Peyer's patch (tissue), 4 donors: ENCODE results near the gene BHLHE23.

Experiments
- CTCF ChIP-seq, 6 experiments: fragments of 450-650 bp in 4 of 6; fragments of 200-600 bp in 2 of 6; sonication (generic) in 1 of 6; IDR thresholded peaks; one replicate each; pipeline ENCODE4 v1.5.1; 2017 to 2019; ENCODE audit warnings: antibody characterized with exemption in 6 of 6, mild to moderate bottlenecking in 3 of 6, moderate library complexity in 1 of 6
- POLR2A ChIP-seq, 2 donors: fragments of 450-650 bp; IDR thresholded peaks; one replicate each; pipeline ENCODE4 v1.5.1; 2017; ENCODE audit warnings: antibody characterized with exemption in 2 of 2, mild to moderate bottlenecking in 2 of 2, moderate library complexity in 2 of 2

GRCh38 chr20:62958388-62959100 lies 48.2 kb downstream of the BHLHE23 start:
- no peak for TF ChIP-seq CTCF (IDR thresholded peaks at IDR 0.05)
- no peak for TF ChIP-seq POLR2A (IDR thresholded peaks at IDR 0.05)
